HEK293T (cell line): ENCODE data around the gene JAK1.

Experiments
- ARNT ChIP-seq: fragments of 450-650 bp; IDR thresholded peaks from 2 replicates; pipeline ENCODE4 v1.6.1; 2017; ENCODE audit warnings: mild to moderate bottlenecking
- BHLHE40 ChIP-seq: fragments of 450-650 bp; IDR thresholded peaks from 2 replicates; pipeline ENCODE4 v1.6.1; 2016; ENCODE audit warnings: mild to moderate bottlenecking, moderate library complexity, borderline replicate concordance
- ELF4 ChIP-seq: fragments of 450-650 bp; IDR thresholded peaks from 2 replicates; pipeline ENCODE4 v1.6.1; 2017; ENCODE audit warnings: antibody characterized with exemption
- HDGF ChIP-seq: fragments of 450-650 bp; IDR thresholded peaks from 2 replicates; pipeline ENCODE4 v1.6.1; 2017; ENCODE audit warnings: antibody characterized with exemption, borderline replicate concordance
- SUZ12 ChIP-seq: fragments of 450-650 bp; IDR thresholded peaks from 2 replicates; pipeline ENCODE4 v1.6.1; 2016; ENCODE audit warnings: mild to moderate bottlenecking
- TARDBP ChIP-seq: fragments of 450-650 bp; IDR thresholded peaks from 2 replicates; pipeline ENCODE4 v1.6.1; 2016
- ZNF384 ChIP-seq: fragments of 450-650 bp; IDR thresholded peaks from 2 replicates; pipeline ENCODE4 v1.6.1; 2016

GRCh38 chr1:64814427-64814826 lies 151.9 kb downstream of the JAK1 start:
- TF ChIP-seq ELF4: no peak
- no peak for TF ChIP-seq ARNT
- TF ChIP-seq BHLHE40: no peak
- TF ChIP-seq ZNF384: no peak
- no peak for TF ChIP-seq HDGF
- no peak for TF ChIP-seq SUZ12
- TF ChIP-seq TARDBP: no peak
